Ishikawa (cell line): ENCODE data around the gene FBXL5.

ENCODE experiments used
- CEBPB ChIP-seq: IDR thresholded peaks from 2 replicates; pipeline ENCODE4 v1.6.1; 2012
- CREB1 ChIP-seq: IDR thresholded peaks from 2 replicates; pipeline ENCODE4 v1.6.1; 2012; ENCODE audit warnings: low read depth
- EGR1 ChIP-seq: IDR thresholded peaks from 2 replicates; pipeline ENCODE4 v1.6.1; 2012
- EP300 ChIP-seq: IDR thresholded peaks from 2 replicates; pipeline ENCODE4 v1.6.1; 2012; ENCODE audit warnings: borderline replicate concordance
- FOXM1 ChIP-seq: IDR thresholded peaks from 2 replicates; pipeline ENCODE4 v1.6.1; 2012; ENCODE audit warnings: low read depth, borderline replicate concordance
- NFIC ChIP-seq: IDR thresholded peaks from 2 replicates; pipeline ENCODE4 v1.6.1; 2012
- RAD21 ChIP-seq: IDR thresholded peaks from 2 replicates; pipeline ENCODE4 v1.6.1; 2012; ENCODE audit warnings: low read depth
- TAF1 ChIP-seq: IDR thresholded peaks from 2 replicates; pipeline ENCODE4 v1.6.1; 2012; ENCODE audit warnings: low read depth, mild to moderate bottlenecking
- TCF12 ChIP-seq: IDR thresholded peaks from 2 replicates; pipeline ENCODE4 v1.6.1; 2012; ENCODE audit warnings: low read depth
- TEAD4 ChIP-seq: IDR thresholded peaks from 2 replicates; pipeline ENCODE4 v1.6.1; 2012
- YY1 ChIP-seq: IDR thresholded peaks from 2 replicates; pipeline ENCODE4 v1.6.1; 2012; ENCODE audit warnings: low read depth
- ZBTB7A ChIP-seq: IDR thresholded peaks from 2 replicates; pipeline ENCODE4 v1.6.1; 2012; ENCODE audit warnings: low read depth
- TF ChIP-seq, protein P1 (sequence below): IDR thresholded peaks from 2 replicates; pipeline ENCODE4 v1.6.1; 2012; ENCODE audit warnings: low read depth, mild to moderate bottlenecking
- TF ChIP-seq, protein P2 (sequence below): IDR thresholded peaks from 2 replicates; pipeline ENCODE4 v1.6.1; 2012
- TF ChIP-seq, protein P3 (sequence below): IDR thresholded peaks from 2 replicates; pipeline ENCODE4 v1.6.1; 2012

FBXL5 gene

DNA sequence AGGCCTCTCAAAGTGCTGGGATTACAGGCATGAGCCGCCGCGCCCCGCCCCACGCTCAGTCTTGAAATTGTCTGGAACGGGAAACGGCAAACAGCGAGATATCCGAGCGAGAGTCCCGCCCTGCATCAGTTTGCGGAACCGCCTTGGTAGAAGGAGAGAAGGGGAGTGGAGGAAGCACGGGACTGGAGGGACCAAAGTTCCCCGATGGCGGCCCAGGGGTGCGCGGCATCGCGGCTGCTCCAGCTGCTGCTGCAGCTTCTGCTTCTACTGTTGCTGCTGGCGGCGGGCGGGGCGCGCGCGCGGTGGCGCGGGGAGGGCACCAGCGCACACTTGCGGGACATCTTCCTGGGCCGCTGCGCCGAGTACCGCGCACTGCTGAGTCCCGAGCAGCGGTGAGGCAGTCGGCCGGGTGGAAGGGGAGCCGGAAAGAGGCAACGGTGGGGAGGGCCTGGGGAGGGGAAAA lies 47.8 kb upstream of the FBXL5 start, which contains the start of gene BST1:
Gene BST1, plus strand, starts transcription at position 125 of the 463 bp plus-strand sequence. Its CDS starts 80 bp downstream, at position 205.
- TF ChIP-seq TCF12 (no peak), FOXM1 (no peak), YY1 (no peak), CREB1 (no peak), RAD21 (no peak), NFIC (no peak), ZBTB7A (no peak)
- TF ChIP-seq, protein P1, sequence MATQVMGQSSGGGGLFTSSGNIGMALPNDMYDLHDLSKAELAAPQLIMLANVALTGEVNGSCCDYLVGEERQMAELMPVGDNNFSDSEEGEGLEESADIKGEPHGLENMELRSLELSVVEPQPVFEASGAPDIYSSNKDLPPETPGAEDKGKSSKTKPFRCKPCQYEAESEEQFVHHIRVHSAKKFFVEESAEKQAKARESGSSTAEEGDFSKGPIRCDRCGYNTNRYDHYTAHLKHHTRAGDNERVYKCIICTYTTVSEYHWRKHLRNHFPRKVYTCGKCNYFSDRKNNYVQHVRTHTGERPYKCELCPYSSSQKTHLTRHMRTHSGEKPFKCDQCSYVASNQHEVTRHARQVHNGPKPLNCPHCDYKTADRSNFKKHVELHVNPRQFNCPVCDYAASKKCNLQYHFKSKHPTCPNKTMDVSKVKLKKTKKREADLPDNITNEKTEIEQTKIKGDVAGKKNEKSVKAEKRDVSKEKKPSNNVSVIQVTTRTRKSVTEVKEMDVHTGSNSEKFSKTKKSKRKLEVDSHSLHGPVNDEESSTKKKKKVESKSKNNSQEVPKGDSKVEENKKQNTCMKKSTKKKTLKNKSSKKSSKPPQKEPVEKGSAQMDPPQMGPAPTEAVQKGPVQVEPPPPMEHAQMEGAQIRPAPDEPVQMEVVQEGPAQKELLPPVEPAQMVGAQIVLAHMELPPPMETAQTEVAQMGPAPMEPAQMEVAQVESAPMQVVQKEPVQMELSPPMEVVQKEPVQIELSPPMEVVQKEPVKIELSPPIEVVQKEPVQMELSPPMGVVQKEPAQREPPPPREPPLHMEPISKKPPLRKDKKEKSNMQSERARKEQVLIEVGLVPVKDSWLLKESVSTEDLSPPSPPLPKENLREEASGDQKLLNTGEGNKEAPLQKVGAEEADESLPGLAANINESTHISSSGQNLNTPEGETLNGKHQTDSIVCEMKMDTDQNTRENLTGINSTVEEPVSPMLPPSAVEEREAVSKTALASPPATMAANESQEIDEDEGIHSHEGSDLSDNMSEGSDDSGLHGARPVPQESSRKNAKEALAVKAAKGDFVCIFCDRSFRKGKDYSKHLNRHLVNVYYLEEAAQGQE: no peak
- TF ChIP-seq, protein P2, sequence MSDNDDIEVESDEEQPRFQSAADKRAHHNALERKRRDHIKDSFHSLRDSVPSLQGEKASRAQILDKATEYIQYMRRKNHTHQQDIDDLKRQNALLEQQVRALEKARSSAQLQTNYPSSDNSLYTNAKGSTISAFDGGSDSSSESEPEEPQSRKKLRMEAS: no peak

DNA sequence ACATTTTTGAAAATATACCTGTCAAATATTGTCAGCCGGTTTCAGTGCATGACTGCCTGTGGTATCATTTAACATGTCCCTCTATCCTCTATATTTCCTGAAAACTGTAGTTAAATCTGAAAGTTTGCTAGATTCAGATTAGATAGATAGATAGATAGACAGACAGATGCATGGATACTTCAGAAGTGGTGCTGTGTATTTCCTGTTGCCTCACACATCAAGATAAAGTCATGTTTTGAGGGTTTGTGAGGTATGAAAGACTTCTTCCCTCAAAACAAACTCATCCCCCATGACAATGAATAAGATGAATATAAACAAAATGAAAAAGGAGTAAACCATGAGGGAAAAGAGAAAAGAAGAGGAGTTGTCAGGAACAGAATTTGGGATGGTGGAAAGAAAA lies 41.7 kb upstream of the FBXL5 start:
- TF ChIP-seq CEBPB (no peak), EGR1 (no peak), TEAD4 (no peak), EP300 (no peak), ZBTB7A (no peak), NFIC (no peak), CREB1 (no peak), TAF1 (no peak), RAD21 (no peak), YY1 (no peak), FOXM1 (no peak), TCF12 (no peak)
- TF ChIP-seq, protein P2: no peak
- TF ChIP-seq, protein P3, sequence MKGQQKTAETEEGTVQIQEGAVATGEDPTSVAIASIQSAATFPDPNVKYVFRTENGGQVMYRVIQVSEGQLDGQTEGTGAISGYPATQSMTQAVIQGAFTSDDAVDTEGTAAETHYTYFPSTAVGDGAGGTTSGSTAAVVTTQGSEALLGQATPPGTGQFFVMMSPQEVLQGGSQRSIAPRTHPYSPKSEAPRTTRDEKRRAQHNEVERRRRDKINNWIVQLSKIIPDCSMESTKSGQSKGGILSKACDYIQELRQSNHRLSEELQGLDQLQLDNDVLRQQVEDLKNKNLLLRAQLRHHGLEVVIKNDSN: no peak
- TF ChIP-seq, protein P1: no peak

DNA sequence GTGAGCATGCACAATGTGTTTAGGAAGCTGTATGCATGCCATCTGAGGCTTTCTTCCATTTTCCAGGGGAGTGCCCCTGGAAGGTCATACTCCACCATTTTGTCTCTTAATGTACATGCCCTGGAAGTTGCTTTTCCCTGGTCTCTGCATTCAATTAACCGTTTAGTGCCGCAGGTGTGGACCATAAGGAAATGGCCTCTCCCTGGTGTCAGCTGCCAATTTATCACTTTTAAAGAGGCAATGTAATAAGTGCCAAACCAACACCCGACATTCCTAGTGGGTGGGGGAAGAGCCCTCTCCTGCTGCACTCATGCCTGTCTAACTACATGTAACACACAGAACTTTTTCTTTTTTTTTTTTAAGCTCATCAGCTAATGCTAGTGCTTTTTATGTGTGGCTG lies 40.6 kb upstream of the FBXL5 start:
- TF ChIP-seq ZBTB7A (0 out of 2 replicates have a peak, but pooled peaks have one; percentile 3), FOXM1 (no peak)

DNA sequence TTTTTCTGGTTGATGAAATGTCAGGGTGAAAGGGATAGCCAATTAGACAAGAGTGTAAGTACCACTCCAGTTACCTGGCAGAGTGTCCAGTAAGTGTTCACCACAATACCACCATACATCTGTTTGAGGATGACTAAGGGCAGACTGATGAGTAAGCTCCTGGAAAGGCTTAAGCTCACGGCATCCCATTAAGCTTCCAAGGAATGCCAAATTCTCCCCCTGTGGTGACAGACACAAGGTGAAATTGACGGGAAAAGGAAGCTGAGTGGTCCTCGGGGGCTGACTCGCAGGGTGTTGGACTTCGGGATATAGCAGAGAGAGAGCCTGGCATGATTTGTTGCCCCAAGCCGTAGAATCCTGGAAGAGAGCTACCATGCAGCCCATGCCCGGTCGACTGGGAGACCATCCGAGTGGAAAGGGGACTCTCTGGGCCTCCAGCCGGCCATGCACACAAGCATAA lies 40.1 kb upstream of the FBXL5 start:
- TF ChIP-seq TEAD4 (peak; percentile 81), EGR1 (no peak), YY1 (no peak), FOXM1 (no peak), RAD21 (no peak), EP300 (peak; percentile 68; the same call in 1 of the 2 replicates), CEBPB (no peak), TAF1 (no peak), TCF12 (peak; percentile 76), NFIC (peak; percentile 68), CREB1 (no peak), ZBTB7A (0 out of 2 replicates have a peak, but pooled peaks have one; percentile 33)
- TF ChIP-seq, protein P1: no peak
- TF ChIP-seq, protein P2: no peak
- TF ChIP-seq, protein P3: no peak

DNA sequence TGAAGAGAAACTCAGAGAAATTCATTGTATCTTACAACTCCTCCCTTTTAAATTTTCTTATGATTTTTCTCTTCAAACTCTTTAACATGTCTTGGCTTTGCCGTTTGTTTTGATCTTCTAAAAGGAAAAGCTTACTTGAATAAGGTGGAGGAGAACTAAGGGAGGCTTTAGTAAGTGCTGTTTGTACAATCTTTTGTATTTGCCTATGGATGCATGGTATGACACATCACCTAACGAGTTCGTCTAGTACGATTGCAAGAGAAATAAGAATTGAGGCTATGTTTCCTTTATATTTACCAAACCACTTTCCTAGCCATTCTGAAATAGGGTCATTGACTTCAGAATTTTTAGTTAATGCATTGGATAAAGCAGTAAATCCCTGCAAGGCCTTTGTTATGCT lies 39.3 kb upstream of the FBXL5 start:
- TF ChIP-seq EP300 (peak; percentile 29; the same call in 1 of the 2 replicates), EGR1 (no peak), NFIC (no peak), CEBPB (0 out of 2 replicates have a peak, but pooled peaks have one; percentile 8), YY1 (no peak), CREB1 (no peak)
